Posterior vena cava (tissue), 2 donors: ENCODE results near the gene UVRAG. TPM values are rescaled to one million over a fixed set of nuclear protein-coding genes. Genes with fewer than 3 reads are reported as not detected.

Source experiments
- DNase-seq: peaks from one replicate; pipeline ENCODE4 v3.0.0-alpha.2; 2020; ENCODE audit warnings: low spot score
- intact Hi-C, 2 donors: fragments of 100-400 bp; cut with DNase I; formaldehyde crosslinking; loops; one replicate each; pipeline versions ENCODE4 v1.14.1 to v1.14.2; 2022 to 2023
- total RNA-seq, 2 donors: library from RNA; stranded (reverse); fragmentation: NEBNext Ultra II Directional; extraction: Animal tissue kit (Norgen Biotek cat#: 25700); gene quantifications; one replicate each; pipeline ENCODE4 v1.2.1, GENCODE V29; 2021
- donor health status: DM: yes; HTN: yes; CAD: no.
- donor health status: DM: yes; HTN: yes; CAD: no.

The UVRAG gene
- total RNA-seq, 2 donors from 2014 or later: 27.0 to 27.8 TPM

- intact Hi-C loops: loop anchor here in 1 of 2 donors (10.0 kb wide), 2 partner anchors 258 to 428 kb away; no protein-coding TSS in a partner anchor
- DNase-seq: no peak
Measured at GRCh38 chr11:75896843-75897419, 81.9 kb downstream of the UVRAG start.

- no peak for DNase-seq
- intact Hi-C loops: loop anchor here in 1 of 2 donors (10.0 kb wide), 2 partner anchors 256 to 426 kb away; no protein-coding TSS in a partner anchor
Measured at GRCh38 chr11:75898871-75899270, 83.9 kb downstream of the UVRAG start.

GRCh38 chr11:75899806-75900205, 84.8 kb downstream of the UVRAG start:
- no peak for DNase-seq
- intact Hi-C loops: loop anchor here (5.0 to 10.0 kb wide), 3 partner anchors 252 to 425 kb away; no protein-coding TSS in a partner anchor

- no peak for DNase-seq
- intact Hi-C loops: loop anchor here in 1 of 2 donors (5.0 kb wide), 1 partner anchor 251 kb away; no protein-coding TSS in a partner anchor
Measured at GRCh38 chr11:75900848-75901247, 85.8 kb downstream of the UVRAG start.

GRCh38 chr11:75902631-75903030, 87.6 kb downstream of the UVRAG start:
- DNase-seq: no peak
- intact Hi-C loops: loop anchor here in 1 of 2 donors (5.0 kb wide), 1 partner anchor 250 kb away; no protein-coding TSS in a partner anchor

- intact Hi-C loops: loop anchor here in 1 of 2 donors (5.0 kb wide), 1 partner anchor 249 kb away; no protein-coding TSS in a partner anchor
Measured at GRCh38 chr11:75903276-75903675, 88.3 kb downstream of the UVRAG start.

GRCh38 chr11:75905434-75905833, 90.4 kb downstream of the UVRAG start:
- DNase-seq: no peak
- intact Hi-C loops: loop anchor here in 1 of 2 donors (5.0 kb wide), 1 partner anchor 282 kb away; no protein-coding TSS in a partner anchor

More at GRCh38 chr11:75903276-75903675, 88.3 kb downstream of the UVRAG start:
- no peak for DNase-seq

GRCh38 chr11:75907906-75908527, 93.0 kb downstream of the UVRAG start:
- intact Hi-C loops: loop anchor here in 1 of 2 donors (5.0 kb wide), 1 partner anchor 279 kb away; no protein-coding TSS in a partner anchor
- DNase-seq: no peak

GRCh38 chr11:75910426-75911145, 95.6 kb downstream of the UVRAG start:
- no peak for DNase-seq
- intact Hi-C loops: no loop called here

- intact Hi-C loops: no loop called here
- no peak for DNase-seq
Measured at GRCh38 chr11:75911459-75911858, 96.4 kb downstream of the UVRAG start.

- intact Hi-C loops: no loop called here
Measured at GRCh38 chr11:75913984-75914383, 99.0 kb downstream of the UVRAG start.

GRCh38 chr11:75916882-75917281, 101.9 kb downstream of the UVRAG start:
- DNase-seq: no peak
- intact Hi-C loops: no loop called here

More at GRCh38 chr11:75913984-75914383, 99.0 kb downstream of the UVRAG start:
- DNase-seq: no peak

- intact Hi-C loops: no loop called here
- DNase-seq: no peak
Measured at GRCh38 chr11:75918331-75918730, 103.3 kb downstream of the UVRAG start.

GRCh38 chr11:75919525-75919924, 104.5 kb downstream of the UVRAG start:
- intact Hi-C loops: no loop called here
- no peak for DNase-seq

GRCh38 chr11:75920848-75921247, 105.8 kb downstream of the UVRAG start:
- no peak for DNase-seq
- intact Hi-C loops: no loop called here

GRCh38 chr11:75921808-75922207, 106.8 kb downstream of the UVRAG start:
- intact Hi-C loops: no loop called here
- no peak for DNase-seq

- intact Hi-C loops: no loop called here
- no peak for DNase-seq
Measured at GRCh38 chr11:75924966-75925784, 110.2 kb downstream of the UVRAG start.

- DNase-seq: no peak
- intact Hi-C loops: no loop called here
Measured at GRCh38 chr11:75925785-75926164, 110.8 kb downstream of the UVRAG start.

- no peak for DNase-seq
- intact Hi-C loops: no loop called here
Measured at GRCh38 chr11:75929706-75930105, 114.7 kb downstream of the UVRAG start.
